NCI-H69 (cell line): Measurements from ENCODE around the gene VASN.

Experiments
- DNase-seq: peaks from one replicate; lab custom pipeline; 2025; lab: John Stamatoyannopoulos, UW

The VASN gene

DNA sequence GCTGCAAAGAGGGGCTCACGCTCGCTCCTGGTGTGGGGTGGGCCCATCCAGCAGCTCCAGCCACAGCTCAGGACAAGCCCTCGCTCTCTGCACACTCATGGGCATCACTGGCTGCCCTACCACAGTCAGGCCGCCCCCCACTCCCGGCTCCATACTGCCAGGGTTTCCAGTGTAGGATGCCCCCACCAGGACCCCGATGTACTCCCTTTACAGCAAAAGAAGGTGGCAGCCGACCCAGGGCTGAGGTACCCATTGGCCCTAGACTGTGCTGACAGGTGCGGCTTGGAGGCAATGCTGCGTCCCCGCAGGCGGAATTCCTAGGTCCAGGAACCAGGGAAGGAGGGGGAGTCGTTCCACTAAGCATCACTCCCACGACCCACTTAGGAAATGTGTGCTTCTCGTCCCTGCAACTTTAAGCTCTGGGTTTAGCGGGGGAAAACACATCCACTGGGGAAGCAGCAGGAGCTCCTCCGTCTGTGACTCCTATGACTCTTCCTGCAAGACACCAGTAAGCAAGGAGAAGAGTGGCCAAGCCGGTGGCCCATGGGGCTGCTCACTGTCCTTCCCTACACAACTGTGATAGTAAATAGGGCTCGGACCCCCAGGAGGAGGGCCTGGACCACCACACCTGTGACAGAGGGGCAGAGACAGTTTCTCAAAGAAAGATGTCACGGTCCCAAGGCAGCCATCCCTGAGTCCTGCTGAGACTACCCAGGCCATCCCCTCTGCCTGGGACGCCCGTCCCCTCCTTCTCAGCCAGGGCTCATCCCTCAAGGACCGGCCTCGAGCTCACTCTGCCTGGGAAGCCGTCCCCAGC lies 31.7 kb downstream of the VASN start:
- no peak for DNase-seq

DNA sequence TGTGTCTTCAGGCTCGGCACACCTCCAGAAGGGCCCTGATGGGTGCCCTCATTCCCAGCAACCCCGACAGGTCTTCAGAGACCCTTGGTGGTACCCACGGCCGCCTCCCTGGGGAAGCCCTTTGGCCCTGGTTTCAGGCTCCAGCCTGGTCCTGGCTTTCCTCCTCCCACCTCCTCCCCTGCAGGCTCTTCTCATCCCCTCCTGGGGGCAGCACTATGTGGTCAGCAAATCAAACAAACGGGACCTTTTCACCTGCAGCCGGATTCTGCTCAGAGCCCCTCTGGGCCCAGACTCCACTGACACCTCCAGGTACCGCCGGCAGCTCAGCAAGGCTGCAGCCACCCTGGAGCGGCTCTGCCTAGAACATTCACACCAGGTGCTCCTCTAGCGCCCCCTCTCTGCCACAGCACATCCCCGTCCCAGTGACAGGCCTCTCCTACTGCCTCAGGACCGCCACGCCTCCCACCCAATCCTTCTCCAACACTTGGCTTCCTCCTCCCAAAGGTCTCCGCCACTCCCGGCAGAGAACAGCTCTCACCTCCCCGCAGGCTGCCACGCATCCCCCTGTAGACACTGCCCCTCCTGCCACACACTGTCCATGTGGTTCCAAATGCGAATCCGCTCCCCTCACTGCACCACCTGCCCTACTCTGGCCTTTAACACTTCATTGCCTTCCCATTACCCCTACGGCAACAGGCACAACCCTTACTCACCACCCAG lies 32.8 kb downstream of the VASN start:
- peak; percentile 53 for DNase-seq

DNA sequence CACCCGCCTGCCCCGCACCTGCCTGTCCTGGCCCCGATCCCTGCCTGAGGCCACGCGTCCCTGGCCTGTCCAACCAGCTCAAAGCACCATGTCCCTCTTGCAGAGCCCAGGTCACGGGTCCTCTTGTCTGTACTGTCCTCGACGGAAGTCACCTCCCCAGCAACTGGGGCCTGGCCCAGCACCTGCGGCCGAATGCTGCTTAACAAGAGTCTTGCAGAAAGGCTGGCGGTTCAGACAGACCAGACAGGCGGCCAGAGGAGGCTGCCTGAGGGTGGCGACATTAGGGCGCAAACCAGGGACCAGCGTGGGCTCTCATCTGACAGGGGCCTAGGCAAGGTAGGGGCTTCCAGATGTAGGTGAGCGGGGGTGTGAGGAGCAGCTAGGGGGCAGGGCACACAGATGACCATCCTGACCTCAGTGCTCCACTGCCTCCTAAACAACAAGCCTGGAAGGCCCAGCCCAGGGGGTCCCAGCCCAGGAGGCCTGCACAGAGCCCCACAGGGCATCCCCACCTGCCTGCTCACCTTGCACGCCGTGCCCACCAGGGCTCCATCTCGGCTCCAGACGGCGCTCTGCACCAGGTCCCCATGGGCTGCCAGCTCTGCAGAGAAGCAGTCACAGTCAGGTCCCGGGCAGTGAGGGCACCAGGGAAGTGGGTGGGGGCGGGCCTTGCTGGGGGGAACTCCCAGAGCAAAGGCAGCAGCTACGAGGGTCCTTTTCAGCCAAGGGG lies 33.5 kb downstream of the VASN start:
- no peak for DNase-seq

DNA sequence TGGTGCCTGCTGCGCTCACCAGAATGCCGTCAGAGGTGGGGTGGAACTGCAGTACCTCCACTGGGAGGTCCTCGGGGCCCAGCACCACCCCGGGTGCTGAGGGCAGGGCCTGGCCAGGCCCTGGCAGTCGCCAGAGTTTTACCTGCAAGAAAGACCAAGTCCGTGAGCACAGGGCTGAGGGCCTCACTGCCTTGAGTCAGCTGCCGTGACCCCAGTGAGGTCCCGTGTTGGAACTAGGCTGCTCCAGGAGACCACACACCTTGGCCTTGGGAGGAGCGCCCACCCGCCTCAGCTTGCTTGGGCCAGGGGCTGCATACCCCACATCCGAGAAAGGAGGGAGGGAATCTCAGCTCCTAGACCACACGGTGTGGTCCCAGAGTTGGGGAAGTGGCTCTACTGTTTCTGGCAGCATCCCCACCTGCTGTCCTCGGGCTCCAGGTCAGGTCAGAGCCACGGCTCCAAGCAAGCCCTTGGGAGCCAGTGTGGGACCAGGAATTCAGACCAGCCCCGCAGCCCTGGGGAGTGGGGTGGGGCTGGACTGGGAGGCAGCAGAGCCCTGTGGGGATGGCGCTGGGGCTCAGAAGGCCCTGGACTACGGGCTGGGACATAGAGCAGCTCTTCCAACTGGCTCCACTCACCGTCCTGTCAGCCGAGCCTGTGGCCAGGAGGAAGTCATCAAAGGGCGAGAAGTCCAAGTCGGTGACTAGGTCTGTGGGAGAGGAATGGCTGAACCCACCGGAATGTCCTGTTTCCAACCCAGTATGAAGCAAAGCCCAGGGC lies 36.1 kb downstream of the VASN start:
- no peak for DNase-seq

DNA sequence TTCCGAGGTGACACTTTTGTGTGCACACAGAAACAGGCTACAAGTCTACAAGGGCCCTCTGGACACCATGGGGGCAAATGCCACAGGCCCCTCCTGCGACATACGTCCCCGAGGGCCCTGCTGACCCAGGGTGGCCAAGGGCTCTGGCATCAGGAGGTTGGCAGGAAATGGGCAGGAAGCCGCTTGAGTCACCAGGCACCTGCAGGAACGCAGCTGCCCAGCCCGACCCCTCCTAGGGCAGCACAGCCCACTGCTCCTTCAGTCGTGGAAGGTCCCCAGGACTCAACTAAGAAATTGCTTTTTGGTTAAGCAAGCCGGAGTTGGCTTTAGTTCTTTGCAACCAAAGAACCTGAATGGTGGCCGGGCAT lies 36.7 kb downstream of the VASN start:
- no peak for DNase-seq

DNA sequence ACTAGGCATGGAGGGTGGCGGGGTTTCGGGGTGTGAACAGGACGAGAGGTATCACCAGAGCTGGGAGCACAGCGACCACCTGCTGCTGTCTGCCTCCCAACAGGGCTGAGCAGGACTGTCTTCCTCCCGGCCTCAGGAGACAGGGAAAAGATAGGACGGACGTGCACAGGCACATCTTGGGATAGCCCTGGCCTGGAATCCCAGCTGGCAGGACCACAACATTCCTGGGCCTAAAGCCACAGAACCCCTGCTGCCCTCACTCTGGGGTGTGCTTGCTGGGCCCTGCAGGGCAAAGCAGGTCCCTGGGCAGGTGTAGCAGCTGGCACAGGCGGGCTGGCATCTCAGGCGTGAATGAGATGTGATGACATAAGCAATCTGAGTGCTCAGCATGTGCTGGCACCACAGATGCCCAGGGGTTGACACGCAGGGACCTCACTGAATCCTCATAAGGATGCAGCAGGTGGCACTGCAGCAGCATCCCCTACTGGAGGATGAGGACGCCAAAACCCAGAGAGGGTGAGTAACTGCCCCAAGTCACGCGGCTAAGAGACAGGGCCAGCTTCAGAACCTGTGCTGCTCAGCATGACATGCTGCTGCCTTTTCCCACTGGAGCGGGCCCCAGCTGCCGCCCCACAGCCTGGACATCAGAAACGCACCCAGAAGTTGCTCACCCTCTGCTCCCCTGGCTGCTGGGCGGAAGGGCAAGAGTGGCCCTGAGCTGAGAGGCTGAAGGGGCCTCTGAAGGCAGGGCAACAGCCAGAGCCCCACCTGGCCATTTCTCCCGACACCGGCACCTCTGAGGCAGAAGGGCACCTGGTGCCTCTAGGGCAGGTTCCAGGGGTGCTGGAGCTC lies 37.7 kb downstream of the VASN start:
- peak; percentile 41 for DNase-seq

DNA sequence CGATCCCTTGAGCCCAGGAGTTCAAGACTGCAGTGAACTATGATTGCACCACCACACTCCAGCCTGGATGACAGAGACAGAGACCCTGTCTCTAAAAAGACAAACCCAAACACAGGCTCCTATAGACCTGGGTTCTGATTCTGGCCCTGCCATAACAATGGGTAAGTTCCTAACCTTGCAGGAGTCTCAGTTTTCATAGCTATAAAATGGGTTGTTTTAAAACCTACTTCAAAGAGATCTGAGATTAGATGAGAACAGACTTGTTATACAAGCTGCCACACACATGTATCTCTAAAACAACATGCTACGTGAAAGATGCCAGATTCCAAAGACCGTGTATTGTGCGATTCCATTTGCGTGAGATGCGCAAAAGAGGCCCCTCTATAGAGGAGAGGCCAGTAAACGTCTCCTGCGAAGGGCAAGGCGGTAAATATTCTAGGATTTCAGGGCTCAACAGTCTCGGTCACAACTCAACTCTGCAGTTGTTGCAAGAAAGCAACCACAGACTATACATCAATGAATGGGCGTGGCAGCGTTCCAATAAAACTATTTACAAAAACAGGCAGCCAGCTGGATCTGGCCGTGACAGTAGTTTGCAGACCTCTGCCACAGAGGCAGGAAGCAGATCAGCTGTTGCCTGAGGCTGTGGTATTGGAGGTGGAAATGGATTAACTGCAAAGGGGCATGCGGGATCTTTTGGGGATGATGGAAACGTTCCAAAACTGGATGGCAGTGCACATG lies 38.9 kb downstream of the VASN start:
- DNase-seq, result peak; percentile 70

DNA sequence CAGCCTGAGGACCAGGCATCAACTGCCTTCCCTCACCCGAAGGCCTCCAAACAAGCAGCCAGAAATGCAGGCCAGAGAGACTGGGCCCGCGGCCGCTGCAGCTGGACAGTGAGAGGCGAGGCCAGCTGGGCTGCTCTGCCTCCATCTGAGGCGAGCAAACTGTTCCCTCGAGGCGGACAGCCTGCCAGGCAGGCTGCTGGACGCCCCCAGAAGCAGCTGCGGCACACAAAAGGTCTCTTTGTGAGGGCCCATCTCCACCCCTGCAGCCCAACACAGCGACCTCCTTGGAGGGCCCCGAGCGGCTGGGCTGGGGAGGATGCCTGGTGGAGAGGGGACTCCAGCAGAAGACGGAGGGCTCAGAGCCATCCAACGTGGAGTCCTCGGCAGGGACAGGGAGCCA lies 40.0 kb downstream of the VASN start:
- DNase-seq, result no peak

DNA sequence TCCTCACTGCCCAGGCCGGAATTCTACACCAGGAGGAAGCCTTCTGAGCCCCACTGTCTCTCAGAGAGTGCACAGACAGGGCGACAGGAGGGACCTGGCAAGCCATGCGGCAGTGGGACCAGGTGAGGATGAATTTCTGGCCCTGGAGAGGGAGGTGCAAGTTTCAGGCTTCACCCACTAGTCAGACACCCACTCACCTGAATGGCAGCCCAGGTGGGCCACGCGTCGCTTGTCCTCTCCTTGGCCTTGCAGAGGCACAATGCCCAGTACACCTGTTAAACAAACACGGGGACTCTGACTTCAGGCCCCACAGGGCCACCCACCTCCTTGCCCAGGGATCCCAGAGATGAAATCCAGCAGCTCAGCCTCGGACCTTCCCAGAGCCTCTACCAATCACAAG lies 40.5 kb downstream of the VASN start:
- DNase-seq, result no peak

DNA sequence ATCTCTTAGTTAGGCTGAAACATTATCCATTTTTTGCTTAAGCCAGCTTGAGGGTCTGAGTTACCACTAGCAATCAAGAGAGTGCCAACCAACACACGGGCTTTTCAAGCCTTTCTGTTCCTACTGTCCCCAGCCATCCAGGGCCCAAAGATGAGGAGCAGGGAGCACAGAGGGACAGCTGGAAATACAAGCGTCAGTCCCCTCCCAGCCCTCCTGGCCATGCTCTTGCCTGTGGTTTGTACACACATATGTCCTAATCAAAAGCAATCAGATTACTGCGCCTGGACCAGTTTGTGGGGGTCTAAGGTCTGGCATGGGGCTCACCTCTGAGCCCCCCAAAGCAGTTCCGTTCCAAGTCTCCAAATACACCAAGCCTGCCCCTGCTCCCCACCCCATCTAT lies 41.2 kb downstream of the VASN start:
- DNase-seq, result no peak

DNA sequence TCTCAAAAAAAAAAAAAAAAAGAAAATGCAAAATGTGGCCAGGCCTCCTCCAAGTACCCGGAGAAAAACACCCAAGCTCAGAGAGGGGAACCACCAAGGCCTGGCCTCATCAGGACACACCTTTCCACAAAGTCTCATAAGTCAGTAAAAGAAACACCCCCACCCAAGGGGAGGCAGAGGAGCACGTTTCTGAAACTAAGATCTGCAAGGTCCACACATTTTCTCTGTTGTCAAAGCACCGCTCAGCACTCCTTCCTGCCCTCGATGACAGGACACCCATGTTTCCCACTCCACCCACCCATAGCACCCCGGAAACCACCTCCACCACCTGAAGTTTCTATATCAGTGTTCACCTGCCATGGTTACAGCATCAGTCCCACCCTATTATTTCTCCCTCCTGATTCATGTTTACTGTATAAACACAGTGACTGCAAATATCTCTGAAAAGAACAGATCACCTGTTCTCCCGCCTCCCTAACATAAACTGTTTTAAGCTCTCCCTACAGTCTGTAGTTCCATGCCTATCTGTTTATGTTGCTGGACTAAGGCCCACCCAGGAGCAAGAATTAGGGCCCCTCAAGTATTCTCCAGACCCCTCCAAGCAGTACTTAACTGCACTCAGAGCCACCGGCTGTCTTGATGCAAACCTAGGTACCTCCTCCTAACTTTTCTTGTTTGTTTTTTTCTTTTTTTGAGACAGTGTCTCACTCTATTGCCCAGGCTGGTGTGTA lies 42.7 kb downstream of the VASN start:
- DNase-seq, result peak; percentile 31

DNA sequence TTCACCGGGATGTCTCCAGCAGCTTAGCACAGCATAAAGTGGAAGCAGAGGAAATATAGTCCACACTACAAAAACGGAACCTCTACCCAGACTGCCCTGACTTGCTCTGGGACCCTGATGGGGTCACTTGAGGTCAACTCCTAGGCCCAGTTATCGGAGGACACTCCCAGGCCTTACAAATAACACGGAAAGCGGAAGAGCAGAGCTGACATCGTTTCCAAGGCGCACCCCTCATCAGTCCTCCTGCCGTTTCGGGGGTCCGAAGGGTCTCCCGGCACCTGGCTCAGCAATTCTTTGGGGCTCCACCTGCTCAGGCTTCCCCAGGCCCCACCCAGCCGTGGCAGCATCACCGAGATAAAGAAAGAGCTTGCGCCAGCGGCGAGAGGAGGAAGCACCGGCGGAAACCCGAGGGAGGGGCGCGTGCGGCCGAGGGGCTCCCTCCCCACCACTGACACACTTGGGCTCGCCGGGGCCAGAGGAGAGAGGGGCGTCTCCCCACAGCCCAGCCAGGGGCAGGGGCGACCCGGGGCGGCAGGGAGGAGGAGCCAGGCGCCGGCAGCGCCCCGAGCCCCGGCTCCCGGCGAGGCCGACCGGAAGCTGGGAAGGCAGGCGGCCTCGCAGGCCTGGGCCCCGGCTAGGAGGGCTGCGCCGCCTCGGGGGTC lies 44.0 kb downstream of the VASN start:
- peak; percentile 62 for DNase-seq

DNA sequence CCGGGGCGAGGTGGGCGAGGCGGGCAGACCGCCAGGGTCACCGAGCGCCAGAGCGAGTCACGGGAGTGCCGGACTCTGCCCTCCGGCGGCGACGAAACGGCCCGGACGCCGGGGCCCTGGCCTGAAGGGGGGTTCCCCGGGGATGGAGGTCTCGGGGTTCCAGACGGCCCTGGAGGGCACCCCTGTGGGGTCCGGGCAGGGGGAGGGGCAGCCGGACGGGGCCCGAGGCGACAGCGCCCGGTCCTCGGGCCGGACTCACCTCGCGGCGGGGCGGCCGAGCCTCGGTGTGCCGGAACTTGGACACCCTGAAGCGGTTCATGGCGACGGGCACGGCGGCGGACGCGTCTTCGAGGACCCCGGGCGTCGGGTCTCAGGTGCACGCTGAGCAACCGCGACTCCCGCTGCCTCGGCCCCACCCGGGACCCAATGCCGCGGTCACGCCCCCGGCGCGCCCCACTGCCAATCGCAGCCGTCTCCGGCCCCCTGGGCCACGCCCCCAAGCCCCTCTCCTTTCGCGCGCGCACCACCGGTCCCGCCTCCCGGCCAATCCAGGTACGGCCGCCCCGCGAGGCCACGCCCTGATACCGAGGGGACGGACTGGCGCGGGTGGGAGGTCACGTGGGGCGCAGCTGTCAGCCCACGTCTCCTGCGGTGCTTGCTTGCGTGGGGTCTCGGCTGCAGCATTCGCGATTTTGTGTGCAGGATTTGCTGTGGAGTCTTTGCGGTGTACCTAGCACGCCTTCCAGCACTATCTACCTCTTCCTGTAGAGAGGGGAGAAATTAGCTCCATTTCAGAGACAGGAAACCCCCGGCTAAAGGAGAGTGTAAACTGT lies 44.8 kb downstream of the VASN start, which contains the start of gene CORO7:
Gene CORO7 (minus strand): TSS at position 397 of the 833 bp plus-strand sequence. CDS start 78 bp downstream, at position 319.
- peak; percentile 98 for DNase-seq

DNA sequence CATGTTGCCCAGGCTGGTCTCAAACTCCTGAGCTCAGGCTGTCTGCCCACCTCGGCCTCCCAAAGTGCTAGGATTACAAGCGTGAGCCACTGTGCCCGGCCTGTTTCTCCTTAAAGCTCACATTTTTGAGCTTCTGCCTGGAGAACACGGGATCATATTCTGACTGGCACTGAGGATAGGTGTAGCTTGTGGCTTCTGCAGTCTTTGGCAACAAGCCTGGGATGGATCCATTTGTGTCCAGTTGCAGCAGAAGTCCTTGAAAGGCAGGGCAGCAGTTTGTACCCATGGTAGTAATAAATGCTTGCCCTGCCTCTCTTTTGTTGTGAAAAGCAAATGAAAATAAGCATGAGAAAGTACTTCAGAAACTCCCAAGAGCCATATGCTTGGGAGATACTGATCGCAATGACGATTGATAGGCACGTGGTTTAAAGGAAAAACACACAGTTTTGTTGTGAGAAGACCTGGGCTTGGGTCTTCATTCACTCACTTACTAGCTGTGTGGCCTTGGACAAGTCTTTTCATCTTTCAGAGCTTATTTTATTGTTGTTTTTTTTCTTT lies 47.8 kb downstream of the VASN start:
- no peak for DNase-seq

DNA sequence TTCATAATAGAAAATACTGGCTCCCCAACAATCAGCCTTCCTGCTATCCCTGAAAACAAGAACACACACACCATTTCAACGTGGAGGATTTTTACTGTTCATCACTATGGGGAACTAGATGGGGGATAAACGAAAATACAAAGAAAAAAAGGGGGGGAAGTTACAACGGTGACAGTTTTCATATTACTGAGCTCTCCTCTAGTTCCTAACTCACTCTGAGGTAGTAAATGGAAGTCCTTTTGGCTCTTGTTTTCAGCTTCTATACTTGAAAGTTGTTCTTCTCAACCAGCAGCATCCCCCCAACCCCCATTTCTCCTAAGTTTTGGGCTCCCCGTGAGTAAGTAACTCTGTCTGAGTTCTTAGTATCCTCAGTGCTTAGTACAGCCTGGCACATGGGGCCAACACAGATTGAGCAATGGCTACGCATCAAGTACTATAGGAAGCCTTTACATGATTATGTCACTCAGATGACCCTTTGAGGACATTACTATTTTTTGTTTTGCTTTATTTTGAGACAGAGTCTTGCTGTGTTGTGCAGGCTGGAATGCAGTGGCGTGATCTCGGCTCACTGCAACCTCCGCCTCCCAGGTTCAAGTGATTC lies 49.0 kb downstream of the VASN start:
- DNase-seq, result no peak

DNA sequence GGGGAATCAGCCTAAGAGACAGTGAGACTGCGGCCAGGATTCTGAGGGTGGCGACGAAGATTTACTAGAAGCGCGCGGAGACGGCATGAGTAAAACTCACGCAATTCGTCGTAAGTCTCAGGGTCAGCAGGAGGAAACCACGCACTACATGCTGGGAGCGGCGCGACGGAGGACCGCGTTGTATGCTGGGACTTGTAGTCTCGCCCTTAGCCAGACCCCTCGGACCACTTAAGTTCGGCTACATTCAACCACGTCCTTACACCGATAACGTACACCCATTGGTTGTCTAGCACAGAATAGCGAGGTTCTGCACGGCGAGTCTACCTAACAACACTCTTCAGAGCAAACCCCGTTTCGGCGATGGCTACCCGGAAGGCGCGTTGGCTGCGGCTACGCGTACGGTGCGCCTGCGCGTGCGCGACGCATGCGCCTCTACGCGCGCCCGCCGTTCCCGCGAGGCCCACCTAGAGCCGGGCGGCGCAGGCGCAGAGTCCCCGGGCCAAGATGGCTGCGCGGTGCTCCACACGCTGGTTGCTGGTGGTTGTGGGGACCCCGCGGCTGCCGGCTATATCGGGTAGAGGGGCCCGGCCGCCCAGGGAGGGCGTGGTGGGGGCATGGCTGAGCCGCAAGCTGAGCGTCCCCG lies 53.9 kb downstream of the VASN start, which contains the start of gene DNAJA3:
Gene DNAJA3 (plus strand): TSS at position 491 of the 643 bp plus-strand sequence. CDS start 14 bp downstream, at position 505.
- DNase-seq, result peak; percentile 97
